Kidney (tissue), 14 donors: Measurements from ENCODE around the gene DNPH1. TPM values are rescaled to one million over a fixed set of nuclear protein-coding genes. Genes with fewer than 3 reads are reported as not detected.

Source experiments
- DNase-seq, 5 donors: peaks; one replicate each; pipeline ENCODE4 v3.0.0-alpha.2; 2013 to 2020
- FAIRE-seq: peaks from 2 replicates; lab custom pipeline; 2012; peaks lifted over from hg19 to GRCh38; lab: Jason Lieb, UNC
- H3K27ac ChIP-seq, 2 donors: one replicate each; pipeline ENCODE4 v1.7.0; 2013; ENCODE audit warnings: low read depth in 2 of 2, low read length in 2 of 2, inconsistent platforms in 1 of 2
- H3K27me3 ChIP-seq: one replicate; pipeline ENCODE4 v1.7.1; 2013; ENCODE audit warnings: low read length, inconsistent platforms; ENCODE audit not compliant: control insufficient read depth, insufficient read depth
- H3K36me3 ChIP-seq, 3 donors: one replicate each; pipeline versions ENCODE4 v1.7.0 to v1.7.1; 2013; ENCODE audit warnings: low read length in 3 of 3, control low read depth in 1 of 3, inconsistent platforms in 1 of 3; ENCODE audit not compliant: insufficient read depth in 3 of 3, control insufficient read depth in 2 of 3
- H3K4me1 ChIP-seq, 3 donors: one replicate each; pipeline versions ENCODE4 v1.7.0 to v1.7.1; 2013; ENCODE audit warnings: low read length in 3 of 3, inconsistent platforms in 1 of 3, low read depth in 1 of 3; ENCODE audit not compliant: control insufficient read depth in 2 of 3, insufficient read depth in 2 of 3
- H3K4me3 ChIP-seq, 3 donors: one replicate each; pipeline versions ENCODE4 v1.7.0 to v1.8.1; 2013; ENCODE audit warnings: low read length in 3 of 3, control low read depth in 1 of 3, inconsistent platforms in 1 of 3
- H3K9ac ChIP-seq, 3 donors: one replicate each; pipeline versions ENCODE4 v1.7.0 to v1.7.1; 2013; ENCODE audit warnings: low read length in 3 of 3, control low read depth in 1 of 3, inconsistent platforms in 1 of 3
- H3K9me3 ChIP-seq, 3 donors: one replicate each; pipeline versions ENCODE4 v1.7.0 to v1.7.1; 2013; ENCODE audit warnings: low read length in 3 of 3, control low read depth in 1 of 3, inconsistent platforms in 1 of 3; ENCODE audit not compliant: control insufficient read depth in 2 of 3, insufficient read depth in 1 of 3
- CTCF ChIP-seq: IDR thresholded peaks from 3 replicates; pipeline ENCODE4 v1.5.1; 2012; ENCODE audit warnings: mild to moderate bottlenecking, moderate library complexity, borderline replicate concordance; ENCODE audit not compliant: insufficient read depth; ENCODE audit errors: extremely low read depth
- intact Hi-C: fragments of 100-400 bp; cut with DNase I; formaldehyde crosslinking; loops from one replicate; pipeline ENCODE4 v1.11.1; 2022
- polyA plus RNA-seq: library from polyadenylated mRNA; stranded (reverse); fragments of 350-450 nt; fragmentation: Illumina TruSeq; extraction: RNeasy Lipid Tissue Mini Kit (QIAGEN cat#74804); gene quantifications from one replicate; pipeline ENCODE4 v1.2.3, GENCODE V29; 2014; ENCODE audit warnings: low read depth, low replicate concordance; ENCODE audit not compliant: insufficient read depth
- total RNA-seq: library from RNA; stranded (reverse); fragmentation: NEBNext Ultra II Directional; extraction: Animal tissue kit (Norgen Biotek cat#: 25700); gene quantifications from one replicate; pipeline ENCODE4 v1.2.1, GENCODE V29; 2021
- donor health status: control.
- donor health status: control.
- donor health status: control.
- donor health status: control.
- donor health status: control.
- donor health status: DM: yes; HTN: yes; CAD: no.
- donor health status: Normal renal cell carcinoma (clear cell type).

Gene DNPH1
- total and polyA plus RNA-seq, 2 donors from 2014 or later = 74.3 to 373 TPM

GRCh38 chr6:43273707-43274106 is 44.4 kb upstream of the DNPH1 start:
- TF ChIP-seq CTCF = no peak
- Histone ChIP-seq H3K9ac (no peak overlapping the region), H3K4me3 (no peak overlapping the region), H3K9me3 (no peaks in the 10 kb centered on the region), H3K27ac (no peak overlapping the region), H3K36me3 (no peaks in the 10 kb centered on the region), H3K27me3 (peaks cover 2% of the 10 kb centered on the region), H3K4me1 (peaks cover 6 to 31% (median 29%) of the 10 kb centered on the region in 3 donors)
- DNase-seq (no peak), FAIRE-seq (no peak)
- intact Hi-C loops = no loop called here

GRCh38 chr6:43271944-43272343 is 42.7 kb upstream of the DNPH1 start:
- intact Hi-C loops = no loop called here
- TF ChIP-seq CTCF = no peak
- H3K27me3 ChIP-seq = peaks cover 2% of the 10 kb centered on the region
- DNase-seq (no peak), FAIRE-seq (no peak)
- H3K36me3 ChIP-seq = no peaks in the 10 kb centered on the region
- H3K4me3 ChIP-seq = no peak overlapping the region
- no peak overlapping the region for H3K9ac ChIP-seq
- no peaks in the 10 kb centered on the region for H3K9me3 ChIP-seq
- peaks cover 6 to 37% (median 33%) of the 10 kb centered on the region in 3 donors for H3K4me1 ChIP-seq
- peak overlapping the region in 1 of 2 donors; percentile 3 for H3K27ac ChIP-seq

GRCh38 chr6:43271103-43271815 is 42.0 kb upstream of the DNPH1 start:
- no peak for FAIRE-seq
- intact Hi-C loops = no loop called here
- H3K27ac ChIP-seq = peak overlapping the region; percentile 51 to 71
- H3K36me3 ChIP-seq = no peaks in the 10 kb centered on the region
- H3K9me3 ChIP-seq = no peaks in the 10 kb centered on the region
- H3K4me3 ChIP-seq = peak overlapping the region in 1 of 3 donors; percentile 35
- no peaks in the 10 kb centered on the region for H3K27me3 ChIP-seq
- peaks cover 6 to 33% (median 32%) of the 10 kb centered on the region in 3 donors for H3K4me1 ChIP-seq
- no peak for TF ChIP-seq CTCF
- peak in 1 of 5 donors; percentile 49 for DNase-seq
- no peak overlapping the region for H3K9ac ChIP-seq
